Coronary artery (tissue), 2 donors: ENCODE results near the gene CPT2.

Source experiments
- DNase-seq: peaks from one replicate; pipeline ENCODE4 v3.0.0-alpha.2; 2017; ENCODE audit warnings: low spot score
- H3K27ac ChIP-seq, 2 donors: fragments of 200-600 bp; sonication (generic); one replicate each; pipeline ENCODE4 v1.5.1; 2016 to 2019
- H3K4me3 ChIP-seq: fragments of 200-600 bp; sonication (generic); 2 replicates; pipeline ENCODE4 v1.5.1; 2016; ENCODE audit warnings: mild to moderate bottlenecking, moderate library complexity
- CTCF ChIP-seq: fragments of 200-600 bp; sonication (generic); IDR thresholded peaks from one replicate; pipeline ENCODE4 v1.5.1; 2019; ENCODE audit warnings: antibody characterized with exemption

CPT2 gene

GRCh38 chr1:53254011-53254640 lies 57.5 kb downstream of the CPT2 start:
- DNase-seq = no peak

GRCh38 chr1:53255031-53255430 lies 58.4 kb downstream of the CPT2 start:
- no peak for TF ChIP-seq CTCF
- no peak for DNase-seq
- no peak overlapping the region for H3K4me3 ChIP-seq
- H3K27ac ChIP-seq = no peak overlapping the region

More at GRCh38 chr1:53254011-53254640, 57.5 kb downstream of the CPT2 start:
- TF ChIP-seq CTCF = no peak
- H3K4me3 ChIP-seq = no peak overlapping the region
- H3K27ac ChIP-seq = no peak overlapping the region

- Histone ChIP-seq H3K4me3 (no peak overlapping the region), H3K27ac (no peak overlapping the region)
- no peak for DNase-seq
- TF ChIP-seq CTCF = no peak
Observed at GRCh38 chr1:53256511-53257453, 60.2 kb downstream of the CPT2 start.

GRCh38 chr1:53257454-53258081 lies 60.9 kb downstream of the CPT2 start:
- TF ChIP-seq CTCF = no peak
- H3K27ac ChIP-seq = no peak overlapping the region

GRCh38 chr1:53258216-53258615 lies 61.6 kb downstream of the CPT2 start:
- Histone ChIP-seq H3K4me3 (no peak overlapping the region), H3K27ac (no peak overlapping the region)
- no peak for TF ChIP-seq CTCF
- no peak for DNase-seq

More at GRCh38 chr1:53257454-53258081, 60.9 kb downstream of the CPT2 start:
- H3K4me3 ChIP-seq = no peak overlapping the region
- no peak for DNase-seq

GRCh38 chr1:53259932-53260331 lies 63.3 kb downstream of the CPT2 start:
- no peak for TF ChIP-seq CTCF
- no peak for DNase-seq
- no peak overlapping the region for H3K27ac ChIP-seq
- no peak overlapping the region for H3K4me3 ChIP-seq
